ENCODE results near the gene OST4.

DNA sequence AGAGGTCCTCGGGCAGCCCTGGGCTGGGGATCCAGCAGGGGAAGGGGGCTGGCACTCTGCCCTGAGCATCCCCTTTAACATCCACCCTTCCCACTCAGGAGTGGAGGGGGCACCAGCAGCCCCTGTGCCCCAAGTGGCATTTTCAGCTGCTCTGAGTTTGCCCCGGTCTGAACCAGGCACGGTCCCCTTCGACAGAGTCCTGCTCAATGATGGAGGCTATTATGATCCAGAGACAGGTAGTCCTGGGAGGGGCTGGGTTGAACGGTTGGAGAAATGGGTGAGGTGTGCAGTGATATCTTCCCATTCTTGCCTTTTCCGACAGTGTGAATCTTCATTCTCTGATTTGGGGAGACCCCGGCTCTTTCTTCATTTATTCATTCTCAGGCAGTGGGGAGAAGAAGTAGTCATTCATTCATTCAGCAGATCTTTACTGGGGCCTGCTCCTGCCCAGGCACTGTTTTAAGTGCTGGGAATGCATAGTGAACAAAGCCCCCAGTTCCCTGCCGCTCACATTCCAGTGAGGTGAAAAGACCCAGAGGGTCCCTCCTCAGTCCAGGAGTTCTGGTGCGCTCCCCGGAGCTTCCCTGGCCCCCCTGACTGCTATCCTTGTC, 13.7 kb upstream of the OST4 start:
- TF ChIP-seq, protein P1, sequence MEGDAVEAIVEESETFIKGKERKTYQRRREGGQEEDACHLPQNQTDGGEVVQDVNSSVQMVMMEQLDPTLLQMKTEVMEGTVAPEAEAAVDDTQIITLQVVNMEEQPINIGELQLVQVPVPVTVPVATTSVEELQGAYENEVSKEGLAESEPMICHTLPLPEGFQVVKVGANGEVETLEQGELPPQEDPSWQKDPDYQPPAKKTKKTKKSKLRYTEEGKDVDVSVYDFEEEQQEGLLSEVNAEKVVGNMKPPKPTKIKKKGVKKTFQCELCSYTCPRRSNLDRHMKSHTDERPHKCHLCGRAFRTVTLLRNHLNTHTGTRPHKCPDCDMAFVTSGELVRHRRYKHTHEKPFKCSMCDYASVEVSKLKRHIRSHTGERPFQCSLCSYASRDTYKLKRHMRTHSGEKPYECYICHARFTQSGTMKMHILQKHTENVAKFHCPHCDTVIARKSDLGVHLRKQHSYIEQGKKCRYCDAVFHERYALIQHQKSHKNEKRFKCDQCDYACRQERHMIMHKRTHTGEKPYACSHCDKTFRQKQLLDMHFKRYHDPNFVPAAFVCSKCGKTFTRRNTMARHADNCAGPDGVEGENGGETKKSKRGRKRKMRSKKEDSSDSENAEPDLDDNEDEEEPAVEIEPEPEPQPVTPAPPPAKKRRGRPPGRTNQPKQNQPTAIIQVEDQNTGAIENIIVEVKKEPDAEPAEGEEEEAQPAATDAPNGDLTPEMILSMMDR (IDR thresholded peaks at IDR 0.05; ENCODE audit: low read length), result no peak
- no peak for TF ChIP-seq EZH2 (IDR thresholded peaks at IDR 0.05; ENCODE audit: borderline replicate concordance, low read length)

All from OCI-LY1 (cell line).